Right lung (tissue), 5 donors: ENCODE data around the gene MAP3K6. TPM values are rescaled to one million over a fixed set of nuclear protein-coding genes. Genes with fewer than 3 reads are reported as not detected.
A peak's percentile ranks its signal among the peaks of the same experiment; 100 is the strongest.
"Not testable (repeated sequence)": the region's sequence is repeated elsewhere in the genome, so short reads cannot be mapped to it uniquely, and the experiment has no call there.

Experiments used
- DNase-seq, 2 donors: peaks; one replicate each; pipeline ENCODE4 v3.0.0-alpha.2; 2013
- polyA plus RNA-seq, 5 donors: library from polyadenylated mRNA; unstranded; fragments of 120-200 nt; gene quantifications; one replicate each; pipeline versions ENCODE4 v1.2.1 to v1.2.3, GENCODE V29; 2013; ENCODE audit warnings: inconsistent platforms in 1 of 5, low replicate concordance in 1 of 5; ENCODE audit not compliant: insufficient read length in 5 of 5, insufficient read depth in 1 of 5

The MAP3K6 gene
- polyA plus RNA-seq, 5 donors, result 10.6 to 18.9 (median 13.5) TPM

GRCh38 chr1:27397110-27397509 lies 30.3 kb upstream of the MAP3K6 start:
- no peak for DNase-seq

- DNase-seq, result peak; percentile 48 to 56
Measured at GRCh38 chr1:27395441-27396195, 28.9 kb upstream of the MAP3K6 start.

- DNase-seq, result no peak
Measured at GRCh38 chr1:27394925-27395324, 28.2 kb upstream of the MAP3K6 start.

GRCh38 chr1:27394282-27394658 lies 27.5 kb upstream of the MAP3K6 start:
- DNase-seq, result no peak

GRCh38 chr1:27393641-27394281 lies 27.0 kb upstream of the MAP3K6 start:
- no peak for DNase-seq

GRCh38 chr1:27392778-27393635 lies 26.2 kb upstream of the MAP3K6 start:
- no peak for DNase-seq

GRCh38 chr1:27392096-27392777 lies 25.5 kb upstream of the MAP3K6 start, which contains the start of gene GPR3:
Gene GPR3 (plus strand): TSS chr1:27392622. CDS start chr1:27393799, 1,177 bp downstream.
- peak; percentile 78 to 81 for DNase-seq

GRCh38 chr1:27391511-27392095 lies 24.8 kb upstream of the MAP3K6 start:
- peak in 1 of 2 donors; percentile 46 for DNase-seq

GRCh38 chr1:27388337-27389005 lies 21.7 kb upstream of the MAP3K6 start:
- no peak for DNase-seq

- not testable (repeated sequence) for DNase-seq
Measured at GRCh38 chr1:27384797-27385196, 18.0 kb upstream of the MAP3K6 start.

- DNase-seq, result no peak
Measured at GRCh38 chr1:27383661-27384060, 16.9 kb upstream of the MAP3K6 start.

- no peak for DNase-seq
Measured at GRCh38 chr1:27383039-27383605, 16.4 kb upstream of the MAP3K6 start, which contains the start of gene CD164L2. Gene CD164L2 (minus strand): TSS chr1:27383333. CDS start chr1:27383239, 94 bp downstream.

- no peak for DNase-seq
Measured at GRCh38 chr1:27381969-27382762, 15.4 kb upstream of the MAP3K6 start.

GRCh38 chr1:27380766-27381733 lies 14.3 kb upstream of the MAP3K6 start:
- DNase-seq, result no peak

- no peak for DNase-seq
Measured at GRCh38 chr1:27380224-27380623, 13.5 kb upstream of the MAP3K6 start.

- no peak for DNase-seq
Measured at GRCh38 chr1:27379564-27380122, 12.9 kb upstream of the MAP3K6 start.

- no peak for DNase-seq
Measured at GRCh38 chr1:27377760-27378495, 11.2 kb upstream of the MAP3K6 start.
